ENCODE data around the gene CORO2B. TPM values are rescaled to one million over a fixed set of nuclear protein-coding genes. Genes with fewer than 3 reads are reported as not detected.

The CORO2B gene
- total and polyA plus RNA-seq, 2 experiments from 2014 or later, result 2.9 to 3.0 TPM

GRCh38 chr15:68641376-68641775, 62.6 kb downstream of the CORO2B start:
- H3K27me3 ChIP-seq, result no peaks in the 10 kb centered on the region
- TF ChIP-seq CTCF (IDR thresholded peaks at IDR 0.05; ENCODE audit: low read depth, low read length), result no peak
- H3K9me3 ChIP-seq (ENCODE audit: low read depth), result no peaks in the 10 kb centered on the region
- no peak overlapping the region for H3K27ac ChIP-seq
- no peak overlapping the region for H3K4me3 ChIP-seq
- peaks cover 18% of the 10 kb centered on the region for H3K4me1 ChIP-seq (ENCODE audit: low read depth)
- DNase-seq (ENCODE audit: low read depth in 1 of 2, low spot score in 1 of 2), result no peak
- no peaks in the 10 kb centered on the region for H3K36me3 ChIP-seq

- Histone ChIP-seq H3K27ac (no peak overlapping the region), H3K4me3 (no peak overlapping the region), H3K36me3 (no peaks in the 10 kb centered on the region), H3K9me3 (ENCODE audit: low read depth) (no peaks in the 10 kb centered on the region), H3K27me3 (no peaks in the 10 kb centered on the region), H3K4me1 (ENCODE audit: low read depth) (peaks cover 18% of the 10 kb centered on the region)
- DNase-seq (ENCODE audit: low read depth in 1 of 2, low spot score in 1 of 2), result no peak
- TF ChIP-seq CTCF (IDR thresholded peaks at IDR 0.05; ENCODE audit: low read depth, low read length), result no peak
These were observed 63.7 kb downstream of the CORO2B start for GRCh38 chr15:68642491-68642845.

- Histone ChIP-seq H3K4me3 (no peak overlapping the region), H3K27me3 (no peaks in the 10 kb centered on the region), H3K36me3 (no peaks in the 10 kb centered on the region), H3K27ac (no peak overlapping the region), H3K9me3 (ENCODE audit: low read depth) (no peaks in the 10 kb centered on the region), H3K4me1 (ENCODE audit: low read depth) (peaks cover 18% of the 10 kb centered on the region)
- no peak for DNase-seq (ENCODE audit: low read depth in 1 of 2, low spot score in 1 of 2)
- TF ChIP-seq CTCF (IDR thresholded peaks at IDR 0.05; ENCODE audit: low read depth, low read length), result no peak
These were observed 64.5 kb downstream of the CORO2B start for GRCh38 chr15:68643216-68643830.

- Histone ChIP-seq H3K4me1 (ENCODE audit: low read depth) (peaks cover 14% of the 10 kb centered on the region), H3K9me3 (ENCODE audit: low read depth) (no peaks in the 10 kb centered on the region), H3K27me3 (no peaks in the 10 kb centered on the region), H3K27ac (no peak overlapping the region), H3K4me3 (no peak overlapping the region), H3K36me3 (no peaks in the 10 kb centered on the region)
- DNase-seq (ENCODE audit: low read depth in 1 of 2, low spot score in 1 of 2), result peak in 1 of 2 donors; percentile 82
- peak; percentile 28 for TF ChIP-seq CTCF (IDR thresholded peaks at IDR 0.05; ENCODE audit: low read depth, low read length)
These were observed 65.5 kb downstream of the CORO2B start for GRCh38 chr15:68644083-68644904.

GRCh38 chr15:68644996-68645395, 66.2 kb downstream of the CORO2B start:
- H3K4me3 ChIP-seq, result no peak overlapping the region
- peaks cover 14% of the 10 kb centered on the region for H3K4me1 ChIP-seq (ENCODE audit: low read depth)
- peak in 1 of 2 donors; percentile 11 for DNase-seq (ENCODE audit: low read depth in 1 of 2, low spot score in 1 of 2)
- no peak for TF ChIP-seq CTCF (IDR thresholded peaks at IDR 0.05; ENCODE audit: low read depth, low read length)
- H3K9me3 ChIP-seq (ENCODE audit: low read depth), result no peaks in the 10 kb centered on the region
- no peak overlapping the region for H3K27ac ChIP-seq
- no peaks in the 10 kb centered on the region for H3K27me3 ChIP-seq
- no peaks in the 10 kb centered on the region for H3K36me3 ChIP-seq

Data from cardiac muscle cell (in vitro differentiated cells and primary cell).